IPS DF 6.9 (cell line): Measurements from ENCODE around the gene PTGDR2.
A peak's percentile ranks its signal among the peaks of the same experiment; 100 is the strongest.

Experiments used
- DNase-seq: peaks from one replicate; pipeline ENCODE4 v3.0.0-alpha.2; 2013; ENCODE audit warnings: low read depth, low spot score
- H3K27ac ChIP-seq: one replicate; pipeline ENCODE4 v1.5.1; 2013; ENCODE audit warnings: low read length, control low read depth
- H3K27me3 ChIP-seq: 2 replicates; pipeline ENCODE4 v1.6.1; 2013; ENCODE audit warnings: mild to moderate bottlenecking, low read length; ENCODE audit not compliant: control insufficient read depth, insufficient read depth
- H3K36me3 ChIP-seq: 2 replicates; pipeline ENCODE4 v1.6.1; 2013; ENCODE audit warnings: low read length; ENCODE audit not compliant: control insufficient read depth, insufficient read depth
- H3K4me1 ChIP-seq: 2 replicates; pipeline ENCODE4 v1.6.1; 2013; ENCODE audit warnings: low read length; ENCODE audit not compliant: control insufficient read depth, insufficient read depth
- H3K4me3 ChIP-seq: 2 replicates; pipeline ENCODE4 v1.5.1; 2013; ENCODE audit warnings: mild to moderate bottlenecking, low read length
- H3K9me3 ChIP-seq: 2 replicates; pipeline ENCODE4 v1.6.1; 2013; ENCODE audit warnings: low read length, inconsistent platforms; ENCODE audit not compliant: control insufficient read depth, insufficient read depth
- WGBS: extraction: QIAGEN DNeasy Blood & Tissue Kit; methylation state at CpG from one replicate; pipeline ENCODE4 v1.1.7; 2013; ENCODE audit warnings: mixed read lengths, missing lambda C conversion rate; ENCODE audit not compliant: insufficient read length, insufficient coverage; 5-methylcytosine and 5-hydroxymethylcytosine counted together

PTGDR2 gene

GRCh38 chr11:60848714-60849151, 7.0 kb downstream of the PTGDR2 start:
- H3K4me3 ChIP-seq: no peak overlapping the region
- H3K27ac ChIP-seq: no peak overlapping the region
- H3K4me1 ChIP-seq: peaks cover 3% of the 10 kb centered on the region; the same call in 1 of the 2 replicates
- no CpG with 5 or more reads among the region's 10 CpGs for WGBS
- no peaks in the 10 kb centered on the region for H3K9me3 ChIP-seq
- H3K27me3 ChIP-seq: no peaks in the 10 kb centered on the region
- peaks cover 21% of the 10 kb centered on the region for H3K36me3 ChIP-seq
- no peak for DNase-seq

- Histone ChIP-seq H3K27ac (no peak overlapping the region), H3K4me1 (peaks cover 3% of the 10 kb centered on the region; the same call in 1 of the 2 replicates), H3K36me3 (peaks cover 21% of the 10 kb centered on the region), H3K9me3 (no peaks in the 10 kb centered on the region), H3K4me3 (no peak overlapping the region), H3K27me3 (no peaks in the 10 kb centered on the region)
- no CpG with 5 or more reads among the region's 12 CpGs for WGBS
- no peak for DNase-seq
These were observed 7.9 kb downstream of the PTGDR2 start for GRCh38 chr11:60847896-60848295.

- WGBS: no CpG with 5 or more reads among the region's 13 CpGs
- Histone ChIP-seq H3K4me3 (no peak overlapping the region), H3K27me3 (no peaks in the 10 kb centered on the region), H3K27ac (no peak overlapping the region), H3K9me3 (no peaks in the 10 kb centered on the region), H3K36me3 (peaks cover 21% of the 10 kb centered on the region), H3K4me1 (peaks cover 1% of the 10 kb centered on the region; the same call in 1 of the 2 replicates)
- DNase-seq: no peak
These were observed 8.5 kb downstream of the PTGDR2 start for GRCh38 chr11:60847281-60847680.

GRCh38 chr11:60845338-60845737, 10.4 kb downstream of the PTGDR2 start:
- Histone ChIP-seq H3K36me3 (peaks cover 16% of the 10 kb centered on the region), H3K9me3 (no peaks in the 10 kb centered on the region), H3K4me1 (peaks cover 1% of the 10 kb centered on the region; the same call in 1 of the 2 replicates), H3K27ac (no peak overlapping the region), H3K27me3 (no peaks in the 10 kb centered on the region), H3K4me3 (no peak overlapping the region)
- DNase-seq: no peak
- no CpG with 5 or more reads among the region's 8 CpGs for WGBS

GRCh38 chr11:60844870-60845221, 10.9 kb downstream of the PTGDR2 start:
- no CpG with 5 or more reads among the region's 4 CpGs for WGBS
- no peak overlapping the region for H3K27ac ChIP-seq

GRCh38 chr11:60844045-60844869, 11.5 kb downstream of the PTGDR2 start:
- Histone ChIP-seq H3K4me3 (no peak overlapping the region), H3K27me3 (no peaks in the 10 kb centered on the region), H3K27ac (no peak overlapping the region), H3K4me1 (peaks cover 1% of the 10 kb centered on the region; the same call in 1 of the 2 replicates), H3K9me3 (no peaks in the 10 kb centered on the region), H3K36me3 (peaks cover 12% of the 10 kb centered on the region)
- no peak for DNase-seq
- no CpG with 5 or more reads among the region's 10 CpGs for WGBS

More at GRCh38 chr11:60844870-60845221, 10.9 kb downstream of the PTGDR2 start:
- Histone ChIP-seq H3K36me3 (peaks cover 16% of the 10 kb centered on the region), H3K4me1 (peaks cover 1% of the 10 kb centered on the region; the same call in 1 of the 2 replicates), H3K9me3 (no peaks in the 10 kb centered on the region), H3K27me3 (no peaks in the 10 kb centered on the region), H3K4me3 (no peak overlapping the region)
- no peak for DNase-seq

- no CpG with 5 or more reads among the region's 23 CpGs for WGBS
- peaks cover 1% of the 10 kb centered on the region; the same call in 1 of the 2 replicates for H3K4me1 ChIP-seq
- peak overlapping the region; percentile 87 for H3K4me3 ChIP-seq
These were observed 12.8 kb downstream of the PTGDR2 start for GRCh38 chr11:60842668-60843600.

GRCh38 chr11:60841797-60842667, 13.7 kb downstream of the PTGDR2 start, which contains the start of gene CCDC86:
Gene CCDC86, plus strand, starts transcription at chr11:60842113. Its CDS starts 12 bp downstream, at chr11:60842125.
- Histone ChIP-seq H3K4me1 (peaks cover 1% of the 10 kb centered on the region; the same call in 1 of the 2 replicates), H3K27ac (no peak within 1 kb of the TSS), H3K4me3 (peak within 1 kb of the TSS; percentile 87), H3K36me3 (no peaks in the 10 kb centered on the region), H3K9me3 (no peaks in the 10 kb centered on the region), H3K27me3 (no peaks in the 10 kb centered on the region)
- peak; percentile 90 for DNase-seq
- WGBS: no CpG with 5 or more reads among the region's 57 CpGs

More at GRCh38 chr11:60842668-60843600, 12.8 kb downstream of the PTGDR2 start:
- H3K27ac ChIP-seq: no peak overlapping the region
- no peak for DNase-seq
- H3K9me3 ChIP-seq: no peaks in the 10 kb centered on the region
- H3K36me3 ChIP-seq: no peaks in the 10 kb centered on the region; the same call in 1 of the 2 replicates
- no peaks in the 10 kb centered on the region for H3K27me3 ChIP-seq

- no peak overlapping the region for H3K4me3 ChIP-seq
- DNase-seq: no peak
- H3K27ac ChIP-seq: no peak overlapping the region
- H3K9me3 ChIP-seq: no peaks in the 10 kb centered on the region
- no peaks in the 10 kb centered on the region for H3K27me3 ChIP-seq
- peaks cover 1% of the 10 kb centered on the region; the same call in 1 of the 2 replicates for H3K4me1 ChIP-seq
- H3K36me3 ChIP-seq: no peaks in the 10 kb centered on the region
- WGBS: no CpG with 5 or more reads among the region's 14 CpGs
These were observed 15.0 kb downstream of the PTGDR2 start for GRCh38 chr11:60840470-60841430.
